CD14-positive monocyte (primary cell): ENCODE measurements around the gene UTP20. TPM values are rescaled to one million over a fixed set of nuclear protein-coding genes. Genes with fewer than 3 reads are reported as not detected.

ENCODE experiments used
- DNase-seq, 3 donors: peaks; one replicate each; pipeline ENCODE4 v3.0.0-alpha.2; 2011 to 2022
- H2AFZ ChIP-seq: 2 replicates; pipeline ENCODE4 v1.6.0; 2012; ENCODE audit warnings: mild to moderate bottlenecking, low read depth, low read length, inconsistent platforms; ENCODE audit not compliant: insufficient read depth, poor library complexity, severe bottlenecking
- H3K27ac ChIP-seq, 2 donors: 1 replicate in 1 of 2; 2 replicates in 1 of 2; pipeline ENCODE4 v1.5.1; 2012 to 2013; ENCODE audit warnings: low read length in 2 of 2, control low read depth in 1 of 2, inconsistent platforms in 1 of 2, low read depth in 1 of 2, mild to moderate bottlenecking in 1 of 2
- H3K27me3 ChIP-seq, 2 donors: one replicate each; pipeline versions ENCODE4 v1.6.0 to v1.6.1; 2011 to 2013; ENCODE audit warnings: low read length in 2 of 2; ENCODE audit not compliant: control insufficient read depth in 2 of 2, insufficient read depth in 2 of 2
- H3K36me3 ChIP-seq, 2 donors: replicated peaks in 1 of 2; 1 replicate in 1 of 2; 2 replicates in 1 of 2; pipeline versions ENCODE4 v1.5.1 to v1.6.1; 2012 to 2013; ENCODE audit warnings: low read length in 2 of 2, control low read depth in 1 of 2, inconsistent platforms in 1 of 2, mild to moderate bottlenecking in 1 of 2; ENCODE audit not compliant: insufficient read depth in 2 of 2, control insufficient read depth in 1 of 2
- H3K4me1 ChIP-seq, 2 donors: 1 replicate in 1 of 2; 2 replicates in 1 of 2; pipeline versions ENCODE4 v1.5.1 to v1.6.1; 2012 to 2013; ENCODE audit warnings: low read length in 2 of 2, control low read depth in 1 of 2, inconsistent platforms in 1 of 2, mild to moderate bottlenecking in 1 of 2, moderate library complexity in 1 of 2; ENCODE audit not compliant: insufficient read depth in 2 of 2, control insufficient read depth in 1 of 2
- H3K4me2 ChIP-seq: replicated peaks from 2 replicates; pipeline ENCODE3; 2012; ENCODE audit warnings: low read length, moderate library complexity, mild to moderate bottlenecking; ENCODE audit not compliant: poor library complexity, severe bottlenecking; ENCODE audit errors: extremely low read depth
- H3K4me3 ChIP-seq, 3 experiments: fragments of 200-600 bp in 1 of 3; sonication (generic) in 1 of 3; replicated peaks in 1 of 3; 1 replicate in 2 of 3; 2 replicates in 1 of 3; pipeline ENCODE4 v1.5.1; 2011 to 2013; ENCODE audit warnings: low read length in 3 of 3, mild to moderate bottlenecking in 3 of 3, control low read depth in 2 of 3, low read depth in 2 of 3, inconsistent platforms in 1 of 3, moderate library complexity in 1 of 3
- H3K79me2 ChIP-seq: 2 replicates; pipeline ENCODE4 v1.6.0; 2012; ENCODE audit warnings: mild to moderate bottlenecking, control low read depth, inconsistent platforms, low read length, moderate library complexity; ENCODE audit not compliant: insufficient read depth
- H3K9ac ChIP-seq: 2 replicates; pipeline ENCODE4 v1.6.0; 2017; ENCODE audit warnings: low read length, mild to moderate bottlenecking; ENCODE audit not compliant: insufficient read depth, poor library complexity, severe bottlenecking
- H3K9me3 ChIP-seq, 2 donors: replicated peaks in 1 of 2; 1 replicate in 1 of 2; 2 replicates in 1 of 2; pipeline versions ENCODE4 v1.5.1 to v1.6.1; 2012 to 2013; ENCODE audit warnings: low read length in 2 of 2, control low read depth in 1 of 2; ENCODE audit not compliant: control insufficient read depth in 1 of 2, insufficient read depth in 1 of 2
- H4K20me1 ChIP-seq: 2 replicates; pipeline ENCODE4 v1.6.0; 2012; ENCODE audit warnings: mild to moderate bottlenecking, low read length, control low read depth, moderate library complexity; ENCODE audit not compliant: insufficient read depth
- H3K27ac Mint-ChIP-seq, 7 donors: one replicate each; pipeline ENCODE4 v1.8.0; 2020; ENCODE audit warnings: mild to moderate bottlenecking in 7 of 7, mixed read lengths in 7 of 7, moderate library complexity in 6 of 7, inconsistent platforms in 2 of 7
- H3K27me3 Mint-ChIP-seq, 3 donors: one replicate each; pipeline ENCODE4 v1.8.0; 2021 to 2022; ENCODE audit warnings: low read depth in 3 of 3, mild to moderate bottlenecking in 3 of 3, mixed read lengths in 3 of 3, moderate library complexity in 3 of 3, inconsistent platforms in 1 of 3
- H3K36me3 Mint-ChIP-seq, 2 donors: one replicate each; pipeline ENCODE4 v1.8.0; 2020; ENCODE audit warnings: mixed read lengths in 2 of 2, inconsistent platforms in 1 of 2, mild to moderate bottlenecking in 1 of 2
- H3K4me1 Mint-ChIP-seq: one replicate; pipeline ENCODE4 v1.8.0; 2020; ENCODE audit warnings: mild to moderate bottlenecking, mixed read lengths
- H3K4me3 Mint-ChIP-seq, 2 donors: one replicate each; pipeline ENCODE4 v1.8.0; 2020; ENCODE audit warnings: mild to moderate bottlenecking in 2 of 2, mixed read lengths in 2 of 2, moderate library complexity in 1 of 2
- H3K9me3 Mint-ChIP-seq, 7 donors: one replicate each; pipeline ENCODE4 v1.8.0; 2020 to 2022; ENCODE audit warnings: mixed read lengths in 7 of 7, mild to moderate bottlenecking in 6 of 7, moderate library complexity in 6 of 7, inconsistent platforms in 2 of 7
- CTCF ChIP-seq: fragments of 200-600 bp; IDR thresholded peaks from one replicate; pipeline ENCODE4 v1.8.0; 2022; ENCODE audit warnings: antibody characterized with exemption, mild to moderate bottlenecking
- WGBS: methylation state at CpG from one replicate; pipeline ENCODE4 v1.1.5; 2013; ENCODE audit warnings: missing lambda C conversion rate; ENCODE audit not compliant: insufficient coverage; 5-methylcytosine and 5-hydroxymethylcytosine counted together
- intact Hi-C, 2 donors: fragments of 100-400 bp; cut with micrococcal nuclease; formaldehyde crosslinking; loops; one replicate each; pipeline versions ENCODE4 v1.15.0 to v1.15.1; 2023
- polyA plus RNA-seq, 3 donors: library from polyadenylated mRNA; depleted of rRNA in 1 of 3; unstranded in 2 of 3; stranded (reverse) in 1 of 3; fragments of 300-500 nt in 2 of 3; fragments of >200 nt in 1 of 3; fragmentation: Illumina TruSeq in 2 of 3; gene quantifications; 1 replicate in 2 of 3; 2 replicates in 1 of 3; pipeline ENCODE4 v1.2.3, GENCODE V29; 2012 to 2021

UTP20 gene
- polyA plus RNA-seq, 3 donors: 0.46 to 1.6 (median 1.2) TPM

GRCh38 chr12:101323255-101323654 is 43.4 kb downstream of the UTP20 start:
- H3K4me1 Mint-ChIP-seq: peaks cover 5% of the 10 kb centered on the region
- no peak for DNase-seq
- no peaks in the 10 kb centered on the region for H3K9me3 ChIP-seq
- TF ChIP-seq CTCF: no peak
- no peak overlapping the region for H3K27ac Mint-ChIP-seq
- H3K9ac ChIP-seq: no peak overlapping the region
- no CpG with 5 or more reads among the region's 1 CpG for WGBS
- H3K27me3 ChIP-seq: no peaks in the 10 kb centered on the region
- no peaks in the 10 kb centered on the region for H3K9me3 Mint-ChIP-seq
- H3K36me3 Mint-ChIP-seq: peaks cover 41 to 46% of the 10 kb centered on the region in 2 donors
- H3K4me1 ChIP-seq: no peaks in the 10 kb centered on the region
- H3K4me3 Mint-ChIP-seq: no peak overlapping the region
- H2AFZ ChIP-seq: no peak overlapping the region
- no peaks in the 10 kb centered on the region for H3K27me3 Mint-ChIP-seq
- peaks cover 24 to 56% of the 10 kb centered on the region in 2 donors for H3K36me3 ChIP-seq
- intact Hi-C loops: no loop called here
- no peak overlapping the region for H3K27ac ChIP-seq
- H3K4me3 ChIP-seq: no peak overlapping the region
- no peaks in the 10 kb centered on the region for H3K79me2 ChIP-seq
- H4K20me1 ChIP-seq: no peaks in the 10 kb centered on the region
- H3K4me2 ChIP-seq: no peak overlapping the region

GRCh38 chr12:101325590-101325989 is 45.7 kb downstream of the UTP20 start:
- no peak overlapping the region for H3K27ac Mint-ChIP-seq
- H3K9me3 Mint-ChIP-seq: no peaks in the 10 kb centered on the region
- Histone ChIP-seq H3K9ac (no peak overlapping the region), H3K4me1 (no peaks in the 10 kb centered on the region), H3K27ac (no peak overlapping the region), H3K36me3 (peaks cover 38 to 55% of the 10 kb centered on the region in 2 donors), H4K20me1 (no peaks in the 10 kb centered on the region), H3K79me2 (no peaks in the 10 kb centered on the region), H3K4me3 (no peak overlapping the region), H3K27me3 (no peaks in the 10 kb centered on the region), H3K9me3 (no peaks in the 10 kb centered on the region), H3K4me2 (no peak overlapping the region), H2AFZ (no peak overlapping the region)
- DNase-seq: no peak
- no peak for TF ChIP-seq CTCF
- no peaks in the 10 kb centered on the region for H3K4me1 Mint-ChIP-seq
- no CpG with 5 or more reads among the region's 3 CpGs for WGBS
- no peaks in the 10 kb centered on the region for H3K27me3 Mint-ChIP-seq
- intact Hi-C loops: no loop called here
- peaks cover 39 to 52% of the 10 kb centered on the region in 2 donors for H3K36me3 Mint-ChIP-seq
- no peak overlapping the region for H3K4me3 Mint-ChIP-seq
